ENCODE results near the gene CASP10. TPM values are rescaled to one million over a fixed set of nuclear protein-coding genes. Genes with fewer than 3 reads are reported as not detected.

CASP10 gene
- polyA plus RNA-seq, 1 experiment = 0.83 TPM

GRCh38 chr2:201269764-201270163 is 86.8 kb downstream of the CASP10 start:
- Histone ChIP-seq H3K4me3 (ENCODE audit: low read depth, low read length) (no peak overlapping the region), H3K27me3 (ENCODE audit: control insufficient read depth, insufficient read depth, low read length) (no peaks in the 10 kb centered on the region), H3K36me3 (ENCODE audit: control insufficient read depth, insufficient read depth, low read length) (peaks cover 5% of the 10 kb centered on the region)
- CTCF ChIA-PET = interaction anchor here (0.9 kb wide), 1 partner anchor 9 kb away, joined by 4 read pairs; the partner anchor contains the start of gene CASP8
- DNase-seq (ENCODE audit: low read depth) = no peak
- TF ChIP-seq CTCF (IDR thresholded peaks at IDR 0.05; ENCODE audit: insufficient read depth, low read depth, low read length) = no peak
- POLR2A ChIA-PET = no interaction called here

GRCh38 chr2:201270293-201271001 is 87.5 kb downstream of the CASP10 start:
- no peak for DNase-seq (ENCODE audit: low read depth)
- Histone ChIP-seq H3K4me3 (ENCODE audit: low read depth, low read length) (no peak overlapping the region), H3K27me3 (ENCODE audit: control insufficient read depth, insufficient read depth, low read length) (no peaks in the 10 kb centered on the region), H3K36me3 (ENCODE audit: control insufficient read depth, insufficient read depth, low read length) (peaks cover 5% of the 10 kb centered on the region)
- ChIA-PET POLR2A (no interaction called here), CTCF (no interaction called here)
- TF ChIP-seq CTCF (IDR thresholded peaks at IDR 0.05; ENCODE audit: insufficient read depth, low read depth, low read length) = no peak

GRCh38 chr2:201271917-201272316 is 89.0 kb downstream of the CASP10 start:
- ChIA-PET POLR2A (no interaction called here), CTCF (no interaction called here)
- no peak for DNase-seq (ENCODE audit: low read depth)
- Histone ChIP-seq H3K4me3 (ENCODE audit: low read depth, low read length) (no peak overlapping the region), H3K27me3 (ENCODE audit: control insufficient read depth, insufficient read depth, low read length) (no peaks in the 10 kb centered on the region), H3K36me3 (ENCODE audit: control insufficient read depth, insufficient read depth, low read length) (peaks cover 7% of the 10 kb centered on the region)
- no peak for TF ChIP-seq CTCF (IDR thresholded peaks at IDR 0.05; ENCODE audit: insufficient read depth, low read depth, low read length)

GRCh38 chr2:201273330-201273983 is 90.5 kb downstream of the CASP10 start:
- ChIA-PET CTCF (no interaction called here), POLR2A (no interaction called here)
- Histone ChIP-seq H3K4me3 (ENCODE audit: low read depth, low read length) (no peak overlapping the region), H3K36me3 (ENCODE audit: control insufficient read depth, insufficient read depth, low read length) (peaks cover 7% of the 10 kb centered on the region), H3K27me3 (ENCODE audit: control insufficient read depth, insufficient read depth, low read length) (no peaks in the 10 kb centered on the region)
- DNase-seq (ENCODE audit: low read depth) = no peak
- TF ChIP-seq CTCF (IDR thresholded peaks at IDR 0.05; ENCODE audit: insufficient read depth, low read depth, low read length) = no peak

GRCh38 chr2:201275069-201275468 is 92.1 kb downstream of the CASP10 start:
- TF ChIP-seq CTCF (IDR thresholded peaks at IDR 0.05; ENCODE audit: insufficient read depth, low read depth, low read length) = no peak
- Histone ChIP-seq H3K27me3 (ENCODE audit: control insufficient read depth, insufficient read depth, low read length) (no peaks in the 10 kb centered on the region), H3K36me3 (ENCODE audit: control insufficient read depth, insufficient read depth, low read length) (peaks cover 7% of the 10 kb centered on the region), H3K4me3 (ENCODE audit: low read depth, low read length) (no peak overlapping the region)
- no peak for DNase-seq (ENCODE audit: low read depth)
- CTCF ChIA-PET = interaction anchor here (0.9 kb wide), 1 partner anchor 43 kb away, joined by 7 read pairs; no protein-coding TSS in a partner anchor
- POLR2A ChIA-PET = no interaction called here

Measured in BJ (cell line).